Stimulated activated CD4-positive, alpha-beta T cell treated with anti-CD3 and anti-CD28 coated beads, Interleukin-4, amount 100 ng/mL, for 48 hours (primary cell): Measurements from ENCODE around the gene KLF9.
A peak's percentile ranks its signal among the peaks of the same experiment; 100 is the strongest.

Source experiments
- DNase-seq, 2 donors: peaks; one replicate each; pipeline ENCODE4 v3.0.0-alpha.2; 2020; ENCODE audit warnings: low read depth in 2 of 2

KLF9 gene

DNA sequence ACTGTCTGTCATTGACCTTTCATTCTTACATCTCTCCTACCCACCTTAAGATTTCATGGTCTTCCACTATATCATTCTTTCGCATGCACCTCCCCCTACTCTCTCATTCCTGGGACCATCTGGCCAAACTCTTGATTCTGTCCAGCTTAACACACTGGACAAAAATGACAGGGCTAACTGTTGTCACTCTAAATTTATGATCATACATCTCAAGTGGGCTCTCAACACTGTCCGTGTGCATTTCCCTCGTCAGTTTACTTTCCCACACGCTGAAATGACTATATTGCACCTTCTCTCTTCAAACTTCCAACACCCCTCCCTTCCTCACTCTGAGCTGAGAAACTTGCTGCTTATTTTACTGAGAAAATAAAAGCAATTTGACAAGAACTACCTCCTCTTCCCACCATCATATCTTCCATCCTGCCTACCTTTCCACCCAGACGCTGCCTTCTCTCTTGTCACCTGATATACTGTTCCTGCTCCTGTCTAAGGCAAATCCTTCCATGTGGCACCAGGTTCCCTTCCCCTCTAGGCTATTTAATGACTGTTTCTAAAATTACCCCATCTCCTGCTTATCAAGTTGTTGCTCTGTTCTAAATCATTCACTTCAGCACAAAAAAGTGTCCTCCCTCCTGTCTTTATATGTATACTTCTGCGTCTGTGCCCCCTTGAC lies 8.1 kb upstream of the KLF9 start:
- DNase-seq, result no peak

DNA sequence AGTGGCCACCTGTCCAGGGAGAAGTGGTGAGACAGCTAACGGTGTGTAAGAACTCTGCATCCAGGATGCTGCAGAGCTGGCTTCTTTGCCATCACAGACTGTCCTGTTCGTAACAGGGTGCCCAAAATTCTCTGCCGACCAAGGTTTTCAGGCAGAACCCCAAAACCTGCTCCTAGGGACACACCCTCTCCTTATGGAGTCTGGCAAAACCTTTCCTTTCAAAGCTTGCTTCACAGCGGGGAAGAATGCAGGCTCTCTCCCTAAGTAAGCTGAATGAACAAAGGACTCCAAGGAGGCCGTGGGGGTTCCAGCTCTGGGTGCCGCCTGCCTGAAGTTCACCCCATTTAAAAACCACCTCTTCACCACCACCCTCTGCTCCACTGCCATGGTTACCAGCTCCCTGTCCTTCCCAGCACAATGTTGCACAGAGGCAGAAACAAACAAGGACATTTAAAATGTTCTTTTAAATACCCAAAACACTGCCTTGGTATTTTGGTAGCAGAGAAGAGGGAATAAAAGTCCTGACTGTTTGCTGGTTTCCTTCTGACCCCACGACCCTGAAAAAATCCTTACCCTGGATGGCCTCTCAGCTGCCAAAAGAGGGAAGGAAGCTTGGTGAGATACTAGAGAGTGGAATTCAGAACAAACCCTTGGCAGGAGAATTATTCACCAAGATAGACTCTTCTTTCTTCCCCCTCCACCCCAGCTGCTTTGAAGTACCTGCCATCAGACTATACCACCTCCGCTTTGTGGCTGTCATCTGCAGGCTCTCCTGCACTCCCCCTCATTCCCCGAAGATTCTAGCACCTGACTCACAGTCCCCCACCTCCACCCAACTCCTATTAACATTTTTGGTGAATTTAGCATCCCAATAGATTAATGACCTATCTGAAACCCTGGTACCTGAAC lies 7.1 kb upstream of the KLF9 start:
- DNase-seq, result no peak

DNA sequence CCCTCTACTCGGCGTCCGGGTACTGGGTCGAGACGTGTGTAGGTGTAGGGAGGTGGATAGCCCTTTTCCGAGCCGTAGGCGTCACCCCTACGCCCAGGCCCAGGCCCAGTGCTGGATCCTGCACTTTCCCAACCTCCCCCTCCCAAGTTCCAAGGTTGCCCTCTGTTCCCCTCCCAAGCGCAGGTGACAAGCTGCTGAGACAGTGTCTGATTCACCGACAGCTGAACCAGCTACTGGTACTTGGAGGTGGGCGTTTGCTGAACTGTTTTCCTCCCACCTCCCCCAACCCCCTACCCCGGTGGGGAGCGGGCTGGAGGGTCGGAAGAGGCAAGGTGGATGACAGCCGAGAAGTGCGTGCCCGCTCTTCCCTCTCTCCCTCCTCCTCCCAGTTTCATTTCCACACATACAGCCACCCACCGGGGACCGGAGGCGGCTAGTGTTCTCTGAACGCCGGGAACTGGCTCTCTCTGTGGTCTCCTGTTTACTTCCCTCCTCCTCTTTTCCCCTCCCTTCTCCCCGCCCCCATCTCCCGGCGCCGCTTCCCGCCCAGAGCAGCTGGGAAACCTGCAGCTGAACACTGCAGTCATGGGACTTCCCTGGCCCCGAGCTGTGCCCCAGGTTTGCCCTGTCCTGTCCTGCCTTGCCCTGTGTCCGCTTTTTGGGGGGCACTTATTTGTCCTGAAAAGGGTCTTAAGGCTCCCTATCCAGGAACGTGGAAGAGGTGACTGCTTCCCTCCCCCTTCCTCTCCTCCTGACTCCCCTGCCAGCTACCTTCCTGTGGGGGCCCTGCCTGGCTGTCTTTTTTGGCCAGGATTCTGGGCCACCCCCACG lies 6.2 kb upstream of the KLF9 start:
- DNase-seq, result peak in 1 of 2 donors; percentile 29

DNA sequence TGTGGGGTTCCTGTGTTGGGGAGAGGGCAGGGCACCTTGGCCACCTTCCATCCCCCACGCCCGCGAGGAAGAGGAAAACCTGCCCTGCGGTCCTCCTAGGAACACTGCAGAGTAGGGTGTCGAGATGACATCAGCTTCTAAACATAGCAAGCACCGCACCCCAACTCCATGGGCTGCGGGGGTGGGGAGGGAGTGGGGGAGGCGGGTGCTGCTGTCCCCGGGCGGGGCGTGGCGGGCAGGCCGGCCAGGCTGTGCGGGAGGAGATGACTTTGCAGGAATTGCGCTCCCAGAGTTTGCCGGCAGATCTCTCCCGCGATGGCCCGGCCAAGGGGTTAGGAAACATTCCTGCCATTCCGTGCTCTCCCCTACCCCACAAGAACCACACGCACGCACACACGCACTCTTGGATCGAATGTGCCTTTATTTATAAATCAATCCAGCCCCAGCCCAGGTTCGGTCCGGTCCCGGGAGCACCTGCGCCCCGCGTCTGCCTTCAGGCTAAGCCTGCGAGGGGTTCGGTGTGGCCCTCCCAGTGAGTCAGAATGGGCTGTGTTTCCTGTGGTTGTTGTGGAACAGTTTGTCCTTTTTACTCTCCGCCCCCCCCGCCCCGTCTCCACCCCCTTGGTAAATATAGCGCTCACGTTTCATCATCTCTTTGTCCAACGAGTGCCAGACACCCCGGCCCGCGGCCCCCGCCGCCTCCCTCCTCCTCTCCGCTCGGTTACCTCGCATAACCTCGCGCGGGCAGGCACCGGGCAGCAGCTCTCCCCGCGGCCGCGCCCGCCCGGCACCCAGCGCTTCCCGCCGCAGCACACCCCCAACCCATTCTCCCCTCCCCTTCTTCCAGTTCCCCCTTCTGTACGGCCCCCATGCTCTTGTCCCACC lies 5.3 kb upstream of the KLF9 start:
- peak; percentile 78 to 81 for DNase-seq

DNA sequence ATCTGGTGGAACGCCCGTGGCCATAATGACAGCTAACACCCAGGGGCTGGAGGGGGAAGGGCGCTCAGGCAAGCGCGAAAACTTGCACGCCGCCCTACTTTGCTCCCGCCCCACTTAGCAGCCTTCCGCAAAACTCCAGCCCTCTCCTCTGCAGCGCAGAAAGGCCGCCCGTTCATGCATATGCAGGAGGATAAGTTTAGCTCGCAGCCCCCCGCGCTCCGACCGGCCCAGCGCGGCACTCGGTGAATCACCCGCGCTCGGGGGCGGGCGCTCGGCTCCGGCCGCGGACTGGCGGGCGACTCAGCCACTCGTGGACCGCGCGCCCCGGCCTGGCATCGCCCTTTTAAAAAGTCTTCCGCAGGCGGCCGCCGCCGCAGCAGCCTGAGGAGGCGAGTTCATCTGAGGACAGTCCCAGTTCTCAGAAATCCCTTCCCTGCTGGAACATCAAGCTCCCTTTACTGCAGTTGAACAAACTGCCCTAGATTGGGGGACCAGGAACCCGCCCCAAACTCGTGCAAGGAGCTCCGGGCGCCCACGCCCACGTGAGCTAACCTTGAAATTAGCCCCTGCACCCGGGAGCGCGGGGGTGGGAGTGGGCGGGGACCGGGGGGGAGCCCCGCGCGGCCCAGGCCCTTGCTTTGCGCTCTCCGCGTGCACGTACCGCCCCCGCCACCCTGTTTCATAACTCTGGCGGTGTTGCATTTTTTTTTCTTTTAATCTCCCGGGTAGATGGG lies 4.5 kb upstream of the KLF9 start:
- peak; percentile 70 to 80 for DNase-seq

DNA sequence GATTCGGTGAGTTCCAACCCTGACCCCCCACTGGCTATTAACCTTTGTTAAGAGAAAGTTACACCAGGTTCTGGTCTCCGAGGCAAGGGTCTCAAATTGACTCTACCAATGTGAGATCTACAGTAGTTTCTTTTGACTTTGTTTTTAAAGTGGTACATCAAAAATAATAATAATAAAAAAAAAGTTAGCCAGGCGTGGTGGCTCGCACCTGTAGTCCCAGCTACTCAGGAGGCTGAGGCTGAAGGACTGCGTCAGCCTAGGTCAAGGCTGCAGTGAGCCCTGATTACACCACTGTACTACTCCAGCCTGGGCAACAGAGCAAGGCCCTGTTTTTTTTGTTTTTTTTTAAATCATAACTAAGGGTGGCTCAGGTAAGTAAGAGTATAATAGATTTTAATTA lies 1.0 kb upstream of the KLF9 start:
- DNase-seq, result no peak

DNA sequence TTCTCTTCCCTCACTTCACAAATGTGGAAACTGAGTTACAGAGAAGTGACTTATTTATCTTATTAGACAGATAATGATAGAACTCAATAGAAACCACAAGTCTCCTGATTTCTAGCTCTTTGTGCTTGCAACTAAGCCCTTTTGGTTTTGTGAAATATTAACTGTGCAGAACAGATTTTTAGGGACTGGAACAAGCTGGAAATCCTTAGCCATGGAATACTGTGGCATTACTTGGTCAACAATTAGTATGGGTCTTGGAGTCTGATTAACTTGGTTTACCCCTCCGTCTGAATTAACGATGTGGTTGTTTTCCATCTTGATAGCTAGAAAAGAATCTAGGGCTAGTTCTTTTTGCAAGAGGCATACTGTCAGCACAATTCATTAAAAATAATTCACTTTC lies 584 bp upstream of the KLF9 start:
- no peak for DNase-seq

DNA sequence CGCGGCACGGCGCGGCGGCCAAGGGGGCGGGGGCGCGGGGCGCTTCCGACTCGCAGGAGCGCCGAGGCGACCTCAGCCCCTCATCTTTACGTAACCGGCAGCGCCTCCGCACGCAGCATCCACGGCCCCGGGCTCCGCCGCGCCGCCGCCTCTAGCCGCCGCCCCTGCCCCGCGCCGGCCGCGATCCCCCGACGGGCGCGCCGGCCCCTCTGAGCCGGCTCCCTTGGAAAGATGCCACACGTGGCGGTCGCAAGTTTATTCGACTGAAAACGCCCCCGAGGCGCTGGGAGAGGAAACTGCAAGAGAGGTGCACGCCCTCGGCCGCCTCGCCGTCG lies 1.0 kb downstream of the KLF9 start:
- DNase-seq, result peak in 1 of 2 donors; percentile 64

DNA sequence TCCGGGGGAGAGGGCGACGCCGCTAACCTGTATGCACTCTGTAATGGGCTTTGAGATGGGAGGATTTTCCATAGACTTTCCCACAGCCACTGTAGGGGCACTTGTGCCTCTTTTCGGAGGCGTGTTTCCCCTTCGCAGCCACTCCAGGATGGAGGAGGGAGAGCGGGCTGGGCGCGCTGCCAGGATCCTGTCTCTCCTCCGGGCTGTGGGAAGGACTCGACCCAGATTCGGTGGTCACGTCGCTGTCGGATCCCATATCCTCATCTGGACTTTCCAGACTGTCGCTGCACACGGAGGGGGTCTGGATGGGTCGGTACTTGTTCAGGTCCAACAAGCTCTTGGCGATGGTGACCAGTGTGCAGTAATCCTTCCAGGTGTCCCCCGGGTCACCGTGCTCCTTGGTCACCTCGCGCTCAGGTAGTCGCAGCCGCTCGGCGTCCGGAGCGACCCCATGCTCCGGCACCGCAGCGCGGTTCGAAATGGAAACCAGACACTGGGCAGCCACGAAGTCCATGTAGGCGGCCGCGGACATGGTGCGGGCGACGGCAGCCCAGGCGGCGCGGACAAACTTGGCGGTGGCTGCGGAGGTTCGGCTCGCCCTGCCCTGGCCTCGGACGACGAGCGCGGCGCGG lies 1.5 kb downstream of the KLF9 start:
- DNase-seq, result peak in 1 of 2 donors; percentile 24

DNA sequence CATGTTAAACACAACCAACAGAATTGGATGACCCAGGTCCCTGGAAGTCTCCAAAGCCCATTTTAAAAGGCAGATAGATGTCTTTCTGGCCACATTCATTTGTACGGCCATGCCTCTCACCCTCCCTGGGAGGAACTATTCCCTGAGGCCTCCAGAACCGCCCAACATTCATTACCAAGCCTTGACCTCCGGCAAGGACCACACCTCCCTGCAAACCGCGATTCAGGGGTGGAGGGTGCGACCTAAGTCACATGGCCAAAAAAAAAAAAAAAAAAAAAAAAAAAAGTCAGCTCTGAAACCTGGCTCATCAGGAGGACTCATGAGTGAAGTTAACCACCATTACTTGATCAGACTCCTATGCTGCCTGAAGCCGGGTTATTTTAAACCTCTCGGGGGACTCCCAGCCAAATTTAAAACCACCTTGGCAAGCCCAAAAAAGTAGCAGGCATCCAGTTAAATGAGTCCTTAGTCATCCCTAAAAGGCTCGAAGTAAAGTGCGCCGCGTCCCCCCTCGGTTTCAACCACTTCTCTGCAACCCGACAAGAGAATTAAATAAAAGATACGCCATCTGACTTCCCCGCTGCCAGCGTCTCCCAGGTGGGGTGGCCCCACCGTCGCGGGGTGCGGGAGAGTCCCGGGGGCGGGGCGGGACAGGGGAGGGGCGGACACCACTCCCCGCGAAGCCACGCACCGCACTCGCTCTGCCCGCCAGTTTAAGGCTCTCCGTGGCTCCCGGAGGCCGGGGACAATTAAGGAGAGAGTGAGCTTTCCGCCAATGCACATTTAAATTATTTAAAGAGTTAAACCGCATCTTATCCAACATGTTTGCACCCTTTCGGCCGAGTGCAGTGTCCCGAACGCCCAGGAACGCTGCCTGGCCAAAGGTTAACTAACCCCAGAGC lies 2.3 kb downstream of the KLF9 start:
- peak; percentile 62 to 69 for DNase-seq

DNA sequence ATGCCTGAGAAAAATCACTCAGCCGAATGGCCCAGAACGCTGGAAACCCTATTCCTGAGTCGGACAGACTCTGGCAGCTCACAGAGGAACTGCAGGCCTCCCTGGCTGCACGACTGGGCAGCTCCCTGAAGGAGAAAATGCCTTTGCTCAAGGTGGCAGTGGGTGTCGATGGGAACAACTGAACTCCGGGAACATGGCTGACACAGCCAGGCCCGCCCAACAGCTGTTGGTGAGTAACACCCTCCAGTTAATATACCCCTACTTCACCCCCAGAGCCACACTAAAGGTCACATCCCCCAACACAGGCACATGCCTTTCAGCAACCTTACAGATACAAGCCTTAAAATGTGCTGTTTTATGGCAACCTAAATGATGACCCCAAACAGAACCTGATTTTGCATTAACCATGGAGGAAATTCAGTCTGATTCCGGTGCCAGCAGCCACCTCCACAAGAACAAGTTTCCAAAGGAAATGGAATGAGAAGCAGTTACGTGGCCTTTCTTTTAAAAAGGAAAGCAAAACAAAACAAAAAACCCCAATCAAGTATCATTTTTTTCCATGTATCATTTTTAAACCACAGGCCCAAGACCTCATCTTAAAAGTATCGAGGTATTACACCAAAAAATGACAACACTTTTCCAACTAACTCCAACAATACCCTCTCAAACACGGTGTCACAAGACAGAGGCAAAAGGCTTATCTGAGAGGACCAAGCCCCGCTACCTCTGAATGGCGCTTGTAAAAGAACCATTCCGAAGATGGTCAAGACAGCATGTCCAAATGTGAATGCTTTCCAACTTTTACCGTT lies 3.1 kb downstream of the KLF9 start:
- peak in 1 of 2 donors; percentile 24 for DNase-seq

DNA sequence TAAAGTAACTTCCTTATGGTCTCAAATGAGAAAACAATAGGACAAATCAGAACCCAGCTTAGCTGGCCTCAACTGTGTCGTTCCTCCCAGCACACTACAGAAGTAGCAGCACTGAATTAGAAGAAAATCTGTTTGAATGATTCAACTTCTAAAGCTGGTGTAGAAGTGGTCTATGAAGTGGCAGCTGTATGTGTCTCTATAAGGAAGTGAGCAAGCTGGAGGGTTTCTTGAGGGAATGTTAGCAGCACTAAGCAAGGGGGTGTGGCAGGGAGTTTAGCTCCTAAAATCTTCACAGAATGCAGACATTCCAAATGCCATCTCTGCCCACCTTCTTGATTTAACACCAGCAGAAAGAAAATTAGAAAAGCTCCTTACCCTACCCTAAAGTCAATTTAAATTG lies 4.1 kb downstream of the KLF9 start:
- no peak for DNase-seq

DNA sequence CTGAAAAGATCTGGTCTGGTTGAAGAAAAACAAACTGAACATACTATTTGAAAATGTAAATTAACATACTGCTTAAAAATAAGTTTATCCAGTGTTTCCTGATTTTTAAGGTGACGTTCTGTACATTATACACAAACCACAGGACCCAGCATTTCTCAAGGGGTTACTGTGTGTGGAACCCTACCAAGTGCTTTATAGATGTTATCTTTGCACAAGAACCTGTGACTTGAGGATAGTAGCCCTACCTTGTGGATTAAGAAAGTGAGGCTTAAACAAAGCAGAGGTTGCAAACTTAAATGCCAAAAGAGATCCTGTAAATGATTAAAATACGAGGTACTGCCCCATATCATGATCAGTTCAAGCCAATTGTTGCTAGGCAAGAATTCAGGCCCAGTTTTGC lies 4.7 kb downstream of the KLF9 start:
- DNase-seq, result no peak

DNA sequence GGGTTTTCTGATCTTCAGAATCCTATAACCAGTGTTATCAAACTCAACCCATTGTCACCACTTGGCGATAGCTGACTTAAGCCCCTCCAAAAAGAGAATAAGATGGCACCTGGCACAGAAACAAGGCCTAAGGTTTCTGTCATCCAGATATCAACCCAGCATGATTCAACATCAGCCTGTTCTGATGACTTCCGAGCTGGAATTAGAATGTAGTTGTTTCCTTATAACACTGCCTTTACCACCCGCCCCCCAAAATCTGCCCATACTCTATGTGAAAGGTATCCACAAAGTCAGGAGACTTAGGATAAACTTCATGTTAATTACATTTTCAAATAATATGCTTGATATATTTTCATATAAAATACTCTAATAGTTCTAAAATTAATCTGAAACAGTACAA lies 5.2 kb downstream of the KLF9 start:
- no peak for DNase-seq

DNA sequence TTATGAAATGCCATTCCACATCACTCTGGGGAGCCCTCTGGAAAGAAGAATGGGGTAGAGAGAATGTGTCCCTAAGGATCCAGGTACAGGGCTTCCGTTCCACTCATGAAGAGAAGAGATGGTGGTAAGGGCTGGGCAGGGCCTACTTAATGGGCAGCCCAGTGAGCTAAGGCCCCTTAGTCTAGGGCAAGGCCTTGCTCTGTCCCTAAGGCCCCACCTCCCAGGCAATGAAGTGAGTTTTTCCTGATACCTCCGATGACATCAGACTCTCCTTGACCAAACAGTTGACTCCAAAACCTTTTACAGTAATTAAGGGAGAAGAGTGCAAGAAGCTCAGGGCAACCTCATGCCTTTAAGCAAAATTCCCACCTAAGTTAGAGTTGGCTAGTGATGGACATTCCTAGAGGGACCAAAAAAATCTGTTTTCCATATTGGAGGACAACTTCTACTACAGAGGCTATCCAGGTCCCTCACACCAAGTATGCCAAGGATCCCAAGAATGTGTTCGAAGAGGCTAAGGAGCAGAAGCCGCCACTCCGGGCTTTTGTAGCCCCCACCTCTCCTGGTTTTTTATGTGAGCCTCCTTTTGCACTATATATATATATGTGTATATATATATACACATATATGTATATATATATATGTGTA lies 5.9 kb downstream of the KLF9 start:
- DNase-seq, result no peak

DNA sequence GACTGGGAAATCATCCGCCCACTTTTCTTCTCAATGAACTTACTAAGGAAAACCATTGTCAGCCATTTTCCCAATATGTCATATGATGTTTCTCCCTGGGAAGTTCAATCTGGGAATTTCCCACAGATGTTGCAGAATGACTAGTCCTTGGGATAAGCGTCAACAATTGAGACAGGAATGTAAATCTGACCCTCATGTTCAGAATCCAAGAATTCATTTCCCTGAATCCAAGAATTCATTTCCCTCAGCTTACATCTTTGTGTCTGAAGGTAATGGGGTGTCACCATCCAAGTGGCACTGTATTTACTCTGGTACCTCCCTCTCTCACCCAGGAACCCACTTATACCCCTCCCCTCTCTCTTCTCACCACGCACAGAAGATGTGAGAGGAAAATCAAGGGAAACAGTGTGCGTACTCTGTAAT lies 7.4 kb downstream of the KLF9 start:
- no peak for DNase-seq

DNA sequence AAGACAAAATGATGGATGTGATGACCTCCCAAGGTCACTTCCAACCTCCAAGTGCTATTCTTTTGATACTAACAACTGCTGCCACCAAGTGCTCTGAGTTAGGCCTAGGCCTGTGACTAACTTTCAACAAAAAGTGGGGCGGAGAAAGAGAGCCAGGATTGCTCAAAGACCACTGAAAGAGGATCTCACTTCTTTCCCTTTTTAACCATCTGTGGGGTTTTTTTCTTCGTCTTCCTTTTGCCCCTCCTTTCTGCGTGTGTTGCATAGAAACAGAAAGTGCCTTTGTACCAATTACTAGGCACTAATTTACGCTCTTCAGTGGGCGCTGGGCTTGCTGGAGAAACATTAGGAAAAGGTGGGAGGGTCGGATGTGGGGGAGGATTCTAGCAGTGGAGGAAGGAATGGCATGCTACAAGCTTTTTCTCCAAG lies 8.0 kb downstream of the KLF9 start:
- no peak for DNase-seq
